GM21825 (cell line): ENCODE data around the gene CST8.
"Not testable (repeated sequence)": the region's sequence is repeated elsewhere in the genome, so short reads cannot be mapped to it uniquely, and the experiment has no call there.

Source experiments
- ATAC-seq: cut with Tn5 transposase; IDR thresholded peaks from one replicate; pipeline ENCODE4 v1.9.1; 2021; ENCODE audit warnings: mild to moderate bottlenecking, moderate library complexity; ENCODE audit not compliant: unreplicated experiment

Gene CST8

GRCh38 chr20:23490817-23491216 lies at the start of gene CST8:
CST8 (plus strand) TSS chr20:23491117; CDS start chr20:23491668, 551 bp downstream.
- ATAC-seq: no peak

GRCh38 chr20:23441850-23442313 lies 49.0 kb upstream of the CST8 start:
- ATAC-seq: no peak

- no peak for ATAC-seq
These were observed 48.5 kb upstream of the CST8 start for GRCh38 chr20:23442436-23442835.

GRCh38 chr20:23444859-23445258 lies 46.1 kb upstream of the CST8 start:
- ATAC-seq: no peak

GRCh38 chr20:23445596-23446217 lies 45.2 kb upstream of the CST8 start:
- ATAC-seq: no peak

GRCh38 chr20:23446505-23446904 lies 44.4 kb upstream of the CST8 start:
- no peak for ATAC-seq

GRCh38 chr20:23448167-23448566 lies 42.8 kb upstream of the CST8 start:
- no peak for ATAC-seq

GRCh38 chr20:23449421-23449820 lies 41.5 kb upstream of the CST8 start:
- ATAC-seq: no peak

GRCh38 chr20:23450877-23451276 lies 40.0 kb upstream of the CST8 start:
- ATAC-seq: no peak

- no peak for ATAC-seq
These were observed 38.9 kb upstream of the CST8 start for GRCh38 chr20:23451956-23452487.

- ATAC-seq: no peak
These were observed 38.1 kb upstream of the CST8 start, which contains the start of gene CST11 for GRCh38 chr20:23452776-23453175. CST11 (minus strand) TSS chr20:23452876; CDS start chr20:23452811, 65 bp downstream.

- ATAC-seq: no peak
These were observed 37.1 kb upstream of the CST8 start for GRCh38 chr20:23453549-23454543.

GRCh38 chr20:23454816-23455215 lies 36.1 kb upstream of the CST8 start:
- no peak for ATAC-seq

- no peak for ATAC-seq
These were observed 35.3 kb upstream of the CST8 start for GRCh38 chr20:23455639-23456038.

- no peak for ATAC-seq
These were observed 34.5 kb upstream of the CST8 start for GRCh38 chr20:23456409-23456808.

GRCh38 chr20:23456873-23457272 lies 34.0 kb upstream of the CST8 start:
- no peak for ATAC-seq

- no peak for ATAC-seq
These were observed 31.3 kb upstream of the CST8 start for GRCh38 chr20:23459461-23460150.

- no peak for ATAC-seq
These were observed 29.7 kb upstream of the CST8 start for GRCh38 chr20:23461180-23461579.

GRCh38 chr20:23466961-23467360 lies 24.0 kb upstream of the CST8 start:
- not testable (repeated sequence) for ATAC-seq

- not testable (repeated sequence) for ATAC-seq
These were observed 18.6 kb upstream of the CST8 start for GRCh38 chr20:23472306-23472705.

GRCh38 chr20:23473293-23473692 lies 17.6 kb upstream of the CST8 start:
- ATAC-seq: not testable (repeated sequence)
